ENCODE measurements around the gene ST7. TPM values are rescaled to one million over a fixed set of nuclear protein-coding genes. Genes with fewer than 3 reads are reported as not detected.

The ST7 gene
- total RNA-seq, 1 experiment from 2014 or later = 12.4 TPM

DNA sequence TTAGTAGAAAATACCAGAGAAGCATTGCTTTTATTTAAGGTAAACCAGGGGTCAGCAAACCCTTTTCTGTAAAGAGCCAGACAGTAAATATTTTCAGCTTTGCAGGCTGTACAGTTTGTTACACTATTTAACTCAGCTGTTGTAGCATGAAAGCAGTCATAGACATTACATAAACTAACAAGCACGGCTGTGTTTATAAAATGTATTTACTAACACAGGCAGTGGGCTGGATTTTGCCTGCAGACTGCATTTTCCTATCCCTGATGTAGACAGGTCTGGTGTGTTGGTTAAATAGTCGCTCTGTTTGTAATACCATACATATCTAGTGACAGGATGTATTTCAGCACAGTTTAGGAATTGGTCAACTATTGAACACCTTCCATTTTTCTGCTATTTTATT lies 129.3 kb downstream of the ST7 start:
- Mint-ChIP-seq H3K27ac (no peak overlapping the region), H3K4me1 (peaks cover 8% of the 10 kb centered on the region), H3K9me3 (no peaks in the 10 kb centered on the region), H3K36me3 (no peaks in the 10 kb centered on the region), H3K27me3 (ENCODE audit: low read depth) (no peaks in the 10 kb centered on the region), H3K4me3 (no peak overlapping the region)
- ATAC-seq (no peak), DNase-seq (ENCODE audit: low spot score) (no peak)
- TF ChIP-seq, protein P1, sequence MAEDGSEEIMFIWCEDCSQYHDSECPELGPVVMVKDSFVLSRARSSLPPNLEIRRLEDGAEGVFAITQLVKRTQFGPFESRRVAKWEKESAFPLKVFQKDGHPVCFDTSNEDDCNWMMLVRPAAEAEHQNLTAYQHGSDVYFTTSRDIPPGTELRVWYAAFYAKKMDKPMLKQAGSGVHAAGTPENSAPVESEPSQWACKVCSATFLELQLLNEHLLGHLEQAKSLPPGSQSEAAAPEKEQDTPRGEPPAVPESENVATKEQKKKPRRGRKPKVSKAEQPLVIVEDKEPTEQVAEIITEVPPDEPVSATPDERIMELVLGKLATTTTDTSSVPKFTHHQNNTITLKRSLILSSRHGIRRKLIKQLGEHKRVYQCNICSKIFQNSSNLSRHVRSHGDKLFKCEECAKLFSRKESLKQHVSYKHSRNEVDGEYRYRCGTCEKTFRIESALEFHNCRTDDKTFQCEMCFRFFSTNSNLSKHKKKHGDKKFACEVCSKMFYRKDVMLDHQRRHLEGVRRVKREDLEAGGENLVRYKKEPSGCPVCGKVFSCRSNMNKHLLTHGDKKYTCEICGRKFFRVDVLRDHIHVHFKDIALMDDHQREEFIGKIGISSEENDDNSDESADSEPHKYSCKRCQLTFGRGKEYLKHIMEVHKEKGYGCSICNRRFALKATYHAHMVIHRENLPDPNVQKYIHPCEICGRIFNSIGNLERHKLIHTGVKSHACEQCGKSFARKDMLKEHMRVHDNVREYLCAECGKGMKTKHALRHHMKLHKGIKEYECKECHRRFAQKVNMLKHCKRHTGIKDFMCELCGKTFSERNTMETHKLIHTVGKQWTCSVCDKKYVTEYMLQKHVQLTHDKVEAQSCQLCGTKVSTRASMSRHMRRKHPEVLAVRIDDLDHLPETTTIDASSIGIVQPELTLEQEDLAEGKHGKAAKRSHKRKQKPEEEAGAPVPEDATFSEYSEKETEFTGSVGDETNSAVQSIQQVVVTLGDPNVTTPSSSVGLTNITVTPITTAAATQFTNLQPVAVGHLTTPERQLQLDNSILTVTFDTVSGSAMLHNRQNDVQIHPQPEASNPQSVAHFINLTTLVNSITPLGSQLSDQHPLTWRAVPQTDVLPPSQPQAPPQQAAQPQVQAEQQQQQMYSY (CRISPR knock-in tag; IDR thresholded peaks at IDR 0.05) = no peak
- TF ChIP-seq, protein P2, sequence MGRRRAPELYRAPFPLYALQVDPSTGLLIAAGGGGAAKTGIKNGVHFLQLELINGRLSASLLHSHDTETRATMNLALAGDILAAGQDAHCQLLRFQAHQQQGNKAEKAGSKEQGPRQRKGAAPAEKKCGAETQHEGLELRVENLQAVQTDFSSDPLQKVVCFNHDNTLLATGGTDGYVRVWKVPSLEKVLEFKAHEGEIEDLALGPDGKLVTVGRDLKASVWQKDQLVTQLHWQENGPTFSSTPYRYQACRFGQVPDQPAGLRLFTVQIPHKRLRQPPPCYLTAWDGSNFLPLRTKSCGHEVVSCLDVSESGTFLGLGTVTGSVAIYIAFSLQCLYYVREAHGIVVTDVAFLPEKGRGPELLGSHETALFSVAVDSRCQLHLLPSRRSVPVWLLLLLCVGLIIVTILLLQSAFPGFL (CRISPR knock-in tag; IDR thresholded peaks at IDR 0.05; ENCODE audit: borderline replicate concordance) = no peak
- TF ChIP-seq ZNF121 (CRISPR knock-in tag; IDR thresholded peaks at IDR 0.05) = no peak
- TF ChIP-seq ELF4 (CRISPR knock-in tag; IDR thresholded peaks at IDR 0.05; ENCODE audit: low read depth) = no peak
- no peak for TF ChIP-seq ESRRA (CRISPR knock-in tag; IDR thresholded peaks at IDR 0.05; ENCODE audit: borderline replicate concordance)
- no peak for TF ChIP-seq TEAD1 (CRISPR knock-in tag; IDR thresholded peaks at IDR 0.05)
- TF ChIP-seq, protein P3, sequence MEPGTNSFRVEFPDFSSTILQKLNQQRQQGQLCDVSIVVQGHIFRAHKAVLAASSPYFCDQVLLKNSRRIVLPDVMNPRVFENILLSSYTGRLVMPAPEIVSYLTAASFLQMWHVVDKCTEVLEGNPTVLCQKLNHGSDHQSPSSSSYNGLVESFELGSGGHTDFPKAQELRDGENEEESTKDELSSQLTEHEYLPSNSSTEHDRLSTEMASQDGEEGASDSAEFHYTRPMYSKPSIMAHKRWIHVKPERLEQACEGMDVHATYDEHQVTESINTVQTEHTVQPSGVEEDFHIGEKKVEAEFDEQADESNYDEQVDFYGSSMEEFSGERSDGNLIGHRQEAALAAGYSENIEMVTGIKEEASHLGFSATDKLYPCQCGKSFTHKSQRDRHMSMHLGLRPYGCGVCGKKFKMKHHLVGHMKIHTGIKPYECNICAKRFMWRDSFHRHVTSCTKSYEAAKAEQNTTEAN (CRISPR knock-in tag; IDR thresholded peaks at IDR 0.05) = no peak
- no peak for TF ChIP-seq ATF1 (CRISPR knock-in tag; IDR thresholded peaks at IDR 0.05)
- no peak for TF ChIP-seq RELA (CRISPR knock-in tag; IDR thresholded peaks at IDR 0.05; ENCODE audit: borderline replicate concordance)
- no peak for TF ChIP-seq NFATC4 (CRISPR knock-in tag; IDR thresholded peaks at IDR 0.05)
- TF ChIP-seq, protein P4, sequence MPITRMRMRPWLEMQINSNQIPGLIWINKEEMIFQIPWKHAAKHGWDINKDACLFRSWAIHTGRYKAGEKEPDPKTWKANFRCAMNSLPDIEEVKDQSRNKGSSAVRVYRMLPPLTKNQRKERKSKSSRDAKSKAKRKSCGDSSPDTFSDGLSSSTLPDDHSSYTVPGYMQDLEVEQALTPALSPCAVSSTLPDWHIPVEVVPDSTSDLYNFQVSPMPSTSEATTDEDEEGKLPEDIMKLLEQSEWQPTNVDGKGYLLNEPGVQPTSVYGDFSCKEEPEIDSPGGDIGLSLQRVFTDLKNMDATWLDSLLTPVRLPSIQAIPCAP (CRISPR knock-in tag; IDR thresholded peaks at IDR 0.05) = no peak
- no peak for TF ChIP-seq HMGA2 (CRISPR knock-in tag; IDR thresholded peaks at IDR 0.05)
- no peak for TF ChIP-seq GABPB1 (CRISPR knock-in tag; IDR thresholded peaks at IDR 0.05)
- no peak for TF ChIP-seq ZNF532 (CRISPR knock-in tag; IDR thresholded peaks at IDR 0.05; ENCODE audit: borderline replicate concordance)
- TF ChIP-seq MLX (CRISPR knock-in tag; IDR thresholded peaks at IDR 0.05) = no peak
- ChIA-PET CTCF (no interaction called here), POLR2A (no interaction called here)

All from WTC11 (cell line).